K562 (cell line): ENCODE data around the gene ATL3. TPM values are rescaled to one million over a fixed set of nuclear protein-coding genes. Genes with fewer than 3 reads are reported as not detected.

Experiments used
- ATAC-seq: fragments of 200-7000 bp; cut with Tn5 transposase; 3 replicates; pipeline ENCODE4 v1.9.1; 2020; ENCODE audit warnings: moderate library complexity
- BruUV-seq: library from RNA; stranded (reverse); fragments of 400-500 nt; replicated peaks from 2 replicates; lab custom pipeline; 2021; lab: Mats Ljungman, UMichigan
- CTCF ChIA-PET: fragments of 300-600 bp; formaldehyde crosslinking; extraction: SDS; loops from one replicate; lab custom pipeline; 2021; ENCODE audit warnings: low intra/inter-chr PET ratio; lab: Yijun Ruan, JAX
- POLR2A ChIA-PET: fragments of 300-600, 350-650 bp; sonication (Branson Sonifier 250); formaldehyde crosslinking; extraction: SDS; loops from one replicate; lab custom pipeline; 2021; ENCODE audit warnings: antibody characterized with exemption, inconsistent platforms; lab: Yijun Ruan, JAX
- DNase-seq, 4 experiments: peaks; one replicate each; pipeline versions ENCODE4 v3.0.0 to v3.0.0-alpha.2; 2011 to 2018; ENCODE audit warnings: low spot score in 3 of 4, mixed read lengths in 3 of 4; ENCODE audit errors: extremely low read depth in 1 of 4
- FAIRE-seq: peaks from 2 replicates; lab custom pipeline; 2011; peaks lifted over from hg19 to GRCh38; lab: Jason Lieb, UNC
- H2AFZ ChIP-seq: 2 replicates; pipeline ENCODE4 v1.6.0; 2011; ENCODE audit warnings: low read depth, low read length, control low read depth, inconsistent platforms
- H3K27ac ChIP-seq: fragments of 200-600 bp; 3 replicates; pipeline ENCODE4 v1.8.0; 2011; ENCODE audit warnings: low read depth, mild to moderate bottlenecking, control low read depth, inconsistent platforms, low read length, moderate library complexity, mixed read lengths; ENCODE audit errors: extremely low read depth
- H3K27me3 ChIP-seq, 2 experiments: fragments of 300-600 bp in 1 of 2; 2 replicates in 1 of 2; 3 replicates in 1 of 2; pipeline versions ENCODE4 v1.6.0 to v1.8.0; 2011; ENCODE audit warnings: inconsistent platforms in 2 of 2, low read length in 2 of 2, mild to moderate bottlenecking in 1 of 2, mixed read lengths in 1 of 2, moderate library complexity in 1 of 2; ENCODE audit not compliant: control insufficient read depth in 2 of 2, insufficient read depth in 2 of 2
- H3K36me3 ChIP-seq: fragments of 300-600 bp; 3 replicates; pipeline ENCODE4 v1.8.0; 2011; ENCODE audit warnings: mild to moderate bottlenecking, low read length, inconsistent platforms; ENCODE audit not compliant: control insufficient read depth, insufficient read depth
- H3K4me1 ChIP-seq, 2 experiments: fragments of 200-600 bp in 1 of 2; replicated peaks in 1 of 2; 2 replicates in 1 of 2; 3 replicates in 1 of 2; pipeline versions ENCODE4 v1.5.1 to v1.8.0; 2011; ENCODE audit warnings: inconsistent platforms in 2 of 2, low read length in 2 of 2, mild to moderate bottlenecking in 1 of 2, mixed read lengths in 1 of 2, moderate library complexity in 1 of 2; ENCODE audit not compliant: control insufficient read depth in 2 of 2, insufficient read depth in 2 of 2
- H3K4me2 ChIP-seq: 2 replicates; pipeline ENCODE4 v1.6.1; 2011; ENCODE audit warnings: low read length, control low read depth, inconsistent platforms, mixed read lengths; ENCODE audit not compliant: insufficient read depth
- H3K4me3 ChIP-seq: fragments of 200-600 bp; sonication (generic), shearing (Covaris generic); 2 replicates; pipeline ENCODE4 v1.5.1; 2016; ENCODE audit warnings: control low read depth, inconsistent platforms
- H3K79me2 ChIP-seq: fragments of 200-600 bp; 3 replicates; pipeline ENCODE4 v1.8.0; 2011; ENCODE audit warnings: low read length, inconsistent platforms; ENCODE audit not compliant: control insufficient read depth, insufficient read depth
- H3K9ac ChIP-seq, 2 experiments: 2 replicates each; pipeline versions ENCODE4 v1.6.0 to v1.6.1; 2011; ENCODE audit warnings: low read depth in 2 of 2, low read length in 2 of 2, control low read depth in 1 of 2, inconsistent platforms in 1 of 2, mild to moderate bottlenecking in 1 of 2, mixed read lengths in 1 of 2; ENCODE audit not compliant: insufficient read depth in 1 of 2
- H3K9me1 ChIP-seq: one replicate; pipeline ENCODE4 v1.6.0; 2011; ENCODE audit warnings: inconsistent platforms, mild to moderate bottlenecking, low read length, moderate library complexity; ENCODE audit not compliant: control insufficient read depth, insufficient read depth
- H3K9me3 ChIP-seq: replicated peaks from 2 replicates; pipeline ENCODE4 v1.5.1; 2011; ENCODE audit warnings: low read depth, low read length, inconsistent platforms; ENCODE audit not compliant: control insufficient read depth, insufficient read depth
- H4K20me1 ChIP-seq: replicated peaks from 2 replicates; pipeline ENCODE4 v1.6.1; 2011; ENCODE audit warnings: low read length, inconsistent platforms, mixed read lengths; ENCODE audit not compliant: control insufficient read depth, insufficient read depth
- KDM1A ChIP-seq, 2 experiments: fragments of 450-650 bp; IDR thresholded peaks; 2 replicates each; pipeline ENCODE4 v1.6.1; 2016; ENCODE audit warnings: mild to moderate bottlenecking in 2 of 2
- MAFG ChIP-seq: fragments of 450-650 bp; conservative IDR thresholded peaks from 2 replicates; pipeline ENCODE4 v1.6.1; 2016; ENCODE audit warnings: missing genetic modification characterization, missing compliant biosample characterization
- MGA ChIP-seq: fragments of 450-650 bp; IDR thresholded peaks from 2 replicates; pipeline ENCODE4 v1.6.1; 2016; ENCODE audit warnings: mild to moderate bottlenecking, moderate library complexity
- PKNOX1 ChIP-seq: fragments of 450-650 bp; IDR thresholded peaks from 2 replicates; pipeline ENCODE4 v1.6.1; 2016
- WGBS: fragments of 100-300 bp; shearing (Covaris generic); methylation state at CpG from one replicate; pipeline ENCODE4 v1.1.6; 2016; ENCODE audit warnings: low coverage, mixed read lengths; ENCODE audit not compliant: insufficient coverage; ENCODE audit errors: missing lambda C conversion rate; 5-methylcytosine and 5-hydroxymethylcytosine counted together
- in situ Hi-C: fragments of 300-500 bp; cut with MboI; formaldehyde crosslinking; loops from 4 replicates; pipeline ENCODE4 v1.15.0; 2018; ENCODE audit warnings: inconsistent platforms, mixed read lengths
- intact Hi-C: fragments of 100-400 bp; cut with micrococcal nuclease; formaldehyde crosslinking; loops from 2 replicates; pipeline ENCODE4 v1.14.2; 2022
- polyA plus RNA-seq, 8 experiments: library from polyadenylated mRNA; depleted of rRNA in 4 of 8; stranded (reverse) in 5 of 8; unstranded in 3 of 8; fragments of >200 nt; fragmentation: Nextera tagmentation in 2 of 8; fragmentation: Illumina TruSeq in 1 of 8; extraction: Ambion mirVana in 2 of 8; extraction: Trizol in 1 of 8; gene quantifications; 2 replicates each; pipeline versions ENCODE4 v1.2.1 to v1.2.3, GENCODE V29; 2011 to 2014; ENCODE audit warnings: inconsistent platforms in 1 of 8, missing spikeins in 1 of 8
- total RNA-seq, 7 experiments: library from RNA; depleted of rRNA in 6 of 7; stranded (reverse); fragments of >200 nt in 6 of 7; fragmentation: Illumina TruSeq in 2 of 7; extraction: Trizol in 2 of 7; gene quantifications; 2 replicates each; pipeline versions ENCODE4 v1.2.1 to v1.2.3, GENCODE V29; 2011 to 2021; ENCODE audit warnings: low replicate concordance in 1 of 7

Gene ATL3
- total and polyA plus RNA-seq, 9 of the 15 experiments (the other 6 are each of a cell fraction or from before 2014, with no cell fraction given): 18.2 to 39.8 (median 23.9) TPM

- Histone ChIP-seq H3K79me2 (no peaks in the 10 kb centered on the region), H3K4me3 (no peak overlapping the region), H3K9me3 (no peaks in the 10 kb centered on the region), H4K20me1 (no peaks in the 10 kb centered on the region), H3K36me3 (no peaks in the 10 kb centered on the region), H3K27ac (no peak overlapping the region), H3K9me1 (no peaks in the 10 kb centered on the region), H3K4me1 (peaks cover 0 to 4% of the 10 kb centered on the region in 2 experiments; a peak in 1 of 5 replicates), H2AFZ (no peak overlapping the region), H3K4me2 (no peak overlapping the region), H3K27me3 (peaks cover 11 to 37% of the 10 kb centered on the region in 2 experiments; a peak in 3 of 5 replicates), H3K9ac (peak overlapping the region in 1 of 2 experiments; percentile 22; a peak in 1 of 4 replicates)
- CTCF ChIA-PET: no interaction called here
- 3% methylated on average over 17 of the region's 18 CpGs for WGBS
- in situ Hi-C loops: no loop called here
- no TSS peak for BruUV-seq
- DNase-seq (no peak), ATAC-seq (no peak), FAIRE-seq (no peak)
- POLR2A ChIA-PET: interaction anchor here (0.6 kb wide), 1 partner anchor 151 kb away, joined by 3 read pairs; no protein-coding TSS in a partner anchor
- intact Hi-C loops: loop anchor here (5.0 kb wide), 2 partner anchors 47 to 113 kb away; no protein-coding TSS in a partner anchor
- TF ChIP-seq MAFG (tag) (no peak), KDM1A (IDR thresholded peaks at IDR 0.05) (peak; percentile 53 to 57; a peak in 3 of 4 replicates), MGA (no peak), PKNOX1 (no peak)
These were observed 81.0 kb downstream of the ATL3 start for GRCh38 chr11:63590024-63590788.
